Measurements from ENCODE around the gene CCL14.
"Not testable (repeated sequence)": the region's sequence is repeated elsewhere in the genome, so short reads cannot be mapped to it uniquely, and the experiment has no call there.

The CCL14 gene

DNA sequence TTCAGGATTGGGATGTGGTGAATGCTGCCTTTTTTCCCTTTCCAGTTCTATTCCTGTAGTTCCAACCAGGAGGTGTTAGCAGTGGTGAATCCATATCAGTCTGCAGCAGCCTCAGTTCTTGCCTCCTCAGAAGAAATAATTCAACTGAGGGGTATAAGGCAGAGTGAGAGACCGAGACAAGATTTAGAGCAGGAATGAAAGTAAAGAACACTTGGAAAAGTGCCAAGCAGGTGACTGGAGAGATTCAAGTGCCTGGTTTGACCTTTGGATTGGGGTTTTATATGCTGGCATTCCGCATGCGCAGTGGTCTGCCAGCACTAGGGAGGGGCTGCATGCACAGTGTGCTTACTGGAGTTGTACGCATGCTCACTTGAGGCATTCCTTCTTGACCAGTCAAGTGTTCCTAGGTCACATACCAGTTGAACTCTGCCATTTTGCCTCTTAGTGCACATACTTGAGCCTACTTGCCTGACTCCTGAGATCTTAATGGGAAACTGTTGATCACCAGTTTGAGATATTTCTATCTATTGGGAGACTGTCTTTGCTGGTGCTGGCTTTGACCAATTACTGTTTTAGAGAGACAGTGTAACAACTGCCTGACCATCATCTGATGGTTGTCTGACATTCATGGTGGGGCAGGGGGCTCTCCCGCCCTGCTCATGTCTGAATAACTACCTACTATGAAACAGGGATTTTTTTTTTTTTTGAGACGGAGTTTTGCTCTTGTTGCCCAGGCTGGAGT, 15.5 kb upstream of the CCL14 start:
- Mint-ChIP-seq H3K9me3 (no peaks in the 10 kb centered on the region), H3K27me3 (peaks cover 22% of the 10 kb centered on the region), H3K4me1 (peaks cover 11% of the 10 kb centered on the region), H3K27ac (no peak overlapping the region), H3K4me3 (no peak overlapping the region)
- DNase-seq (no peak), ATAC-seq (no peak)

DNA sequence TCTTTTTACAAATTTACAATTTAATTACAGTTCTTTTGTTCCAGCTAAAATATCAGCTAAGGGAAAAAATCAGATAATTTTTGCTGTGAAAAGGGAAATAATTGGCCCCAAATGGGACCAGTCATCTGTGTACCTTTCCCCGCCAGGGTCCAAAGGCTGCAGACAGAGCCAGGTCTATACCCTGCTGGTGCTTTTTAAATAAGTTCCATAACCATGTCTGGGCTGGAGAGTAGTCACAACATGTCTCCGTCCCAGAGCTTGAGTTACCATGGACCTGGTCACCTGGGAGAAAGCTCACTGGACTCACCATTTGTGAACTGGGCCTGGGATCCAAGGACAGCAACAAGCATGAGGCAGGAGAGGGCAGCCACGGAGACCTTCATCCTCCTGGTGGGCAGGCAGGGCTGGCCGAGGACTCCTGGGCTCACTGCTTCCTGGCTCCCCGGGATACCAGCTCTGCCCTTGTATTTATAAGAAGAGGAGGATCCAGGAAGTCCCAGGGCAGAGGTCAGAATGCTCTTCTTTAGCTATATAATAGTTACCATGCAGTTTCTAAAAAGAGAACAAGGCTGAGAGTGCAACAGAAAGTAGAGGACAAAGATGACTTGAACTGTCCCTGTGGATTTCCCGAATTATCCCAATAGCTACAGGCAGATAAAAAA, 14.7 kb upstream of the CCL14 start, which contains the start of gene CCL15:
Gene CCL15, minus strand, starts transcription at position 444 of the 662 bp plus-strand sequence. Its CDS starts 61 bp downstream, at position 383.
- peaks cover 10% of the 10 kb centered on the region for H3K4me1 Mint-ChIP-seq
- ATAC-seq (no peak), DNase-seq (no peak)
- peaks cover 30% of the 10 kb centered on the region for H3K27me3 Mint-ChIP-seq
- H3K4me3 Mint-ChIP-seq: no peak within 1 kb of the TSS
- no peaks in the 10 kb centered on the region for H3K9me3 Mint-ChIP-seq
- peak within 1 kb of the TSS in 1 of 2 donors; percentile 52 for H3K27ac Mint-ChIP-seq

DNA sequence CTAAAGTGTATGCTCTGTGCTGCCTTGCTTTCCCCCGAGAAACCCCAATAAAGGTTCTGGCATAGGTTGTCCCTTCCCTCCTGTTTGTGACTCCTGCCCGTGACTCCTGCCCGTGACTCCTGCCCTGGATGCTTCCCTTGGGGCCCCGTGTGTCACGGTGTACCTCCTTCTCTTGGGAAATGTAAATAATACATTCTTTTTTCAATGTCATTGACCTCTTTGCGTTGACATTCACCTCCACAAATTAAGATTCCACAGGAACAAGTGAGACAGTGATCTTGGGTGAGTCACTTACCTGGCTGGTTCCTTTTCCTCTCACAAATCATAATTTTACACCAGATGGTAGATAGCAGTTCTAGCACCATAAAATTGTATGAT, 14.2 kb upstream of the CCL14 start:
- peaks cover 30% of the 10 kb centered on the region for H3K27me3 Mint-ChIP-seq
- no peak overlapping the region for H3K27ac Mint-ChIP-seq
- ATAC-seq: no peak
- no peaks in the 10 kb centered on the region for H3K9me3 Mint-ChIP-seq
- peaks cover 7% of the 10 kb centered on the region for H3K4me1 Mint-ChIP-seq
- DNase-seq: no peak
- no peak overlapping the region for H3K4me3 Mint-ChIP-seq

DNA sequence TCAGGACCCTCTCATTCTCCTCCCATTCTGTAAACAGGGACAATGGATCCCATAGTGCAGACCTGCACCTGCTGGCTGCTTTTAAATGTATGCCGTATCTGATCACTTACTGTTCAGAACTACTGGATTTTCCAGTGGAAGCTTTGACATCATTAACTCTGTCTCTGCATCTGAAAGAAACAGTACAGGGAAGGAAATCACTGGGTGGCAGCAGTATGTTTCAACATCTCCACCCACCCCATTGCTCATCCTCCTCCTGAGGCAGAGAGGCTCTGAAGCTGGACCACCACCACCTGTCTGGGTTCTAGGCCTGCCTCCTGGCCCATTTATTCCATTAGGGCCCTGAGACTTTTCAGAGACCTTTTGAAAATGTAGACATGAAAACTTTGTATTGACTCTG, 12.2 kb upstream of the CCL14 start:
- ATAC-seq (no peak), DNase-seq (no peak)
- H3K27ac Mint-ChIP-seq: peak overlapping the region in 1 of 2 donors; percentile 27
- no peak overlapping the region for H3K4me3 Mint-ChIP-seq
- H3K9me3 Mint-ChIP-seq: no peaks in the 10 kb centered on the region
- peaks cover 42% of the 10 kb centered on the region for H3K27me3 Mint-ChIP-seq
- no peaks in the 10 kb centered on the region for H3K4me1 Mint-ChIP-seq

DNA sequence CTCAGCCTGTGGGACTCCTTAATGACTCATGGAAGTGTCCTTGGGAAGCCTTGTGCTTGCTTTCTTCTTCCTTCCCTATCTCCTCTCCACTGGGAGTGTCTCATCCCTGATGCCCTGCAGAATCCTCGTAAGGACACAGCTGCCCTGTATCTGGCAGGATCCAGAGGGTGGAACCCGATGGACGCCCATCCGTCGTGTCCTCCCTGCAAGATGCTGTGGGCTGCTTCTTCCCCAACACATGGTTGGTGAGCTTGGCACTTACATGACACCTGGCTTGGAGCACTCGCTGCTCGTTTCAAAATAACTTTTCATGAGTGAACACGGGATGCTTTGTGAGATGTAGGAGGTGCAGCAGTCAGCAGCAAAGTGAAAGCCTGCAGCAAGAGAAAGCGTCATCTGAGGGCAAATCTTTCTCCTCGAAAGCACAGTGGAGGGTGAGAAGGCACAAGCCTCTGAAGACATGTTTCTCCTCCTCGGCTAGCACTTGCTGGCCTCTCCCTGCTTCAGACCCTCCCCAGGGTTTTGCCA, 11.6 kb upstream of the CCL14 start:
- Mint-ChIP-seq H3K4me1 (no peaks in the 10 kb centered on the region), H3K4me3 (no peak overlapping the region), H3K27ac (no peak overlapping the region)

DNA sequence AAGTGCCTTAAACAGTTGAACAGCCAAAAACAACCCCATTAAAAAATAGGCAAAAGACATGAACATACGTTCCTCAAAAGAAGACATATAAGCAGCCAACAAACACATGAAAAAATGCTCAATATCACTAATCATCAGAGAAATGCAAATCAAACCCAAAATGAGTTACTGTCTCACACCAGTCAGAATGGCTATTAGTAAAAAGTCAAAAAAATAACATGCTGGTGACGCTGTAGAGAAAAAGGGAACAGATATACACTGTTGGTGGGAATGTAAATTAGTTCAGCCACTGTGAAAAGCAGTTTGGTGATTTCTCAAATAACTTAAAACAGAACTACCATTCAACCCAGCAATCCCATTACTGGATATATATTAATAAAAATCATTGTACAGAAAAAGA, 8.8 kb upstream of the CCL14 start:
- not testable (repeated sequence) for H3K9me3 Mint-ChIP-seq, DNase-seq, ATAC-seq

More for the DNA sequence above, 11.6 kb upstream of the CCL14 start:
- H3K9me3 Mint-ChIP-seq: no peaks in the 10 kb centered on the region
- DNase-seq (no peak), ATAC-seq (no peak)
- H3K27me3 Mint-ChIP-seq: peaks cover 47% of the 10 kb centered on the region

DNA sequence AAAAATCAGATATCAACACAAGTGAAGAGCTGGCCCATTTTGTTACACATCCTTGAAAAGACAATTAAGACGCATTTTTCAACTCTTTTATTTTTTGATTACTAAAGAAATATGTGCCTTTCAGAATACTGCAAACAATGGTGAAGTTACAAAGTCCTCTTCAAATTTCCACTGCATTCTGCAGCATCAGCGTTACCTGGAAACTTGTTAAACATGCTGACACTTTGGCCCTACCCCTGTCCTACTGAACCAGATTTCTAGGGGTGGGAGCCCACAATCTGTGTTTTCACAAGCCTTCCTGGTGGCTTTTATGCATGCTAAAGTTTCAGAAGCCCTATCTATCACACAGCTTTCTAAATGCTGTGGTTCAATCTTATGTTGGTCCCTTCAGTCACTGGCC, 4.5 kb upstream of the CCL14 start:
- Mint-ChIP-seq H3K27me3 (peaks cover 40% of the 10 kb centered on the region), H3K27ac (no peak overlapping the region), H3K4me1 (no peaks in the 10 kb centered on the region), H3K9me3 (peaks cover 5 to 17% of the 10 kb centered on the region in 2 donors), H3K4me3 (no peak overlapping the region)
- DNase-seq (no peak), ATAC-seq (no peak)

More for the DNA sequence above, 8.8 kb upstream of the CCL14 start:
- peaks cover 53% of the 10 kb centered on the region for H3K27me3 Mint-ChIP-seq
- H3K4me1 Mint-ChIP-seq, H3K27ac Mint-ChIP-seq, H3K4me3 Mint-ChIP-seq: not testable (repeated sequence)

DNA sequence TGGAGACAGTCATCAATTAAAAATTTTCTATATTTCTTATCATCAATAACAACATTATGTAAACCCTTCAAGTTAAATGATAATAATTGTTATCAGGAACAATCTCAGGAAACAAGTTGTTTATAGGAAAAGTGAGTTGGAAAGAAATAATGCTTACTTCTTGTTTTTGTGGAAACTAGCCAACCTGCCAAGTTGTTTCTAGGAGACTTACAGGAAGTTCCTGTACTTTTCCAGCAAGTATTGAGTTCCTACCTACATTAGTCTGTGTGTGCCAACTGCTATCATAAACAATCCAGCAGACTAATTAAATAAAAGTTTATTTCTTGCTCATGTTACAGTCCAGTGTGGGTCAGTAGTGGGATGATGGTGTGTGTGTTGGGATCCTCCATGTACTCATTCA, 1.6 kb upstream of the CCL14 start:
- DNase-seq: no peak
- peaks cover 23% of the 10 kb centered on the region for H3K27me3 Mint-ChIP-seq
- H3K9me3 Mint-ChIP-seq: peaks cover 5 to 17% of the 10 kb centered on the region in 2 donors
- H3K4me1 Mint-ChIP-seq: no peaks in the 10 kb centered on the region
- no peak overlapping the region for H3K27ac Mint-ChIP-seq
- no peak for ATAC-seq
- no peak overlapping the region for H3K4me3 Mint-ChIP-seq

DNA sequence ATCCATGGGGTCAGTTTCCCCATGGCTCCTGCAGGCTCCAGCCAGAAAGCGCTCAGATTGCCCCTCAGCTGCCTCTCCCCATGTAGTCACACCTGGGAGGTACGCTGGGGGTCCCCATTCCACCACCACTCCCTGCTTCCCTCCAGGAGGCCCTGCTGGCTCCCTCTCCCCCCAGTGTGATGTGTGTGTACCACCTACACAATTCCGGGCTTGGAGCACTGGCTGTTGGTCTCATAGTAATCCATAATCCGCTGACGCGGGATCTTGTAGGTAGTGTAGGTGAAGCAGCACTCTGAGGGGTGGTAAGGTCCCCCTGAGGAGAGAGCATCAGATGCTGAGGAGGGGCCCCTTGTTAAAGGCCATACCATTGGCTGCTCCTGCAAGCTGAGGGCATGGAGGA, 2.4 kb downstream of the CCL14 start:
- Mint-ChIP-seq H3K4me3 (no peak overlapping the region), H3K27me3 (no peaks in the 10 kb centered on the region), H3K4me1 (no peaks in the 10 kb centered on the region), H3K9me3 (peaks cover 5 to 8% of the 10 kb centered on the region in 2 donors), H3K27ac (no peak overlapping the region)
- no peak for DNase-seq
- ATAC-seq: no peak

DNA sequence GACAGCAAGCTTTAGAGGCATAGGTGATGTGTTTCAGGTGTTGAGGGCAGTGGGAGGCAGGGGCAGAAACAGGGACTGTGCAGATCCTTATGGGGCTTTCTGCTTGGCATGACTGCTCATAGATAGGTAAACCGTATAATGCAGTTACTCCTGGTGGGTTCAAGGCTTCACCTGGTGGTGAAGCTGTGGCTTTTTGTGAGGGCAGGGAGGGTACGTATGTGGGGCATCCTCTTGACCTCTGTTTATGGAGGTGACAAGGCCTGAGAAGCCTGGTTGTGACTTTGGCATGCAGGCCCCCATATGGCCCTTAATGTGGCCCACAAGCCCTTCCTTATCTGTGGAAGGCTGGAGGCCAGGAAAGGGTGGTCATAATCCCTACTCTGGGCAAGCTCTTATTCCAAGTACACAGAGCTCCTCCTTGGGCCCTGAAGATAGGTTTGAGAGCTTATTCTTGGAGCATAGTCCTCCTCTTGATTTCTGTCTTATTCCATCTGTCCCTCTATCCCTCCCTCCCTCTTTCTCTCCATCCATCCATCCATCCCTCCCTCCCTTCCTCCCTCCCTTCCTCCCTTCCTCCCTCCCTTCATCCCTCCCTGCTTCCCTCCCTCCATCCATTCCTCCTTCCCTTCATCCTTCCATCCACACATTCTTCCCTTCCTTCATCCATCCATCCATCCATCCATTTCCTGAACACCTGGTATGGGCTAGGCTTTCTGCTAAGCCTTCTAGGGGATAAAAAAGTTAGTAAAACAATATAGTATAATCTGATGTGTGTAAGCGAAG, 3.9 kb downstream of the CCL14 start:
- no peak overlapping the region for H3K4me3 Mint-ChIP-seq
- DNase-seq (no peak), ATAC-seq (no peak)
- peaks cover 7% of the 10 kb centered on the region for H3K27me3 Mint-ChIP-seq
- H3K27ac Mint-ChIP-seq: peak overlapping the region in 1 of 2 donors; percentile 78
- H3K4me1 Mint-ChIP-seq: no peaks in the 10 kb centered on the region
- H3K9me3 Mint-ChIP-seq: no peaks in the 10 kb centered on the region

DNA sequence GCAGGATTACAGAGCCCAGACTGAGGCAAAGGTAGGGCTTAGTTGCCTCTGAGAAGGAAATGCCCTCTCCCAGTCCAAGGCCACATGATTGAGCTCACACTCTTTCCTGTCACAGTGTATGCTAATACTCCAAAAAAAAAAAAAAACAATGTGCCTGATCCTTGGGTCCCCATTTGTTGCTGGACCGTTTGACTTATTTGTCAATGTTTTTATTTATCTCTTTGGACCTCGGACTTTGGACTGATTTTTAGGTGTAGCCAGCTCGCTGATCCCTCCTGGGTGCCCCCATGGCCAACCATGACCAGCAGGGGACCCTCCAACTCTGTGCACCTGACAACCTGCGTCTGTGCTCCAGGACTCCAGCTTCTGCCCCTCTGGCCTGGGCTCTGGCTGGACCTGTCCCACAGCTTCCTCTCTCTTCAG, 4.6 kb downstream of the CCL14 start:
- Mint-ChIP-seq H3K27ac (peak overlapping the region in 1 of 2 donors; percentile 78), H3K4me3 (no peak overlapping the region)
- no peak for ATAC-seq

DNA sequence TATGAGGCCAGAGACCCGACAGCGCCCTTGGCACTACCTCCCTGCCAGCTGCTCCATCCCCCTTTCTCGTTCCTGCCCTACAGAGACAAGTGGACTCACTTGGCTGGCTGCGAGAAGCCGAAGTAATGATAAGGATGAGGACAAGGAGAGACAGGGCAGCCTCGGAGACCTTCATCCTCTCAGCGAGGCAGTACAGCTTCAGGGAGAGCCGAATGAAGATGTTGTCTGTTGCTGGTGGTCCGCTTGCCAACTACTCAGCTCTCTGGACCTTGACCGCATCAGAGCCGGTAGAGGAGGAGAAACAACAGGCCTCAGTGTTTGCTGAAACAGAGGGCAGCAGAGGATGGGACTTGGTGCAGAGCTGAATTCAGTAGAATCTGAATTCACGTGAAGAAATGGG, 5.3 kb downstream of the CCL14 start, which contains the start of gene CCL16:
Gene CCL16, minus strand, starts transcription at position 252 of the 400 bp plus-strand sequence. Its CDS starts 77 bp downstream, at position 175.
- Mint-ChIP-seq H3K4me3 (no peak within 1 kb of the TSS), H3K9me3 (no peaks in the 10 kb centered on the region), H3K4me1 (no peaks in the 10 kb centered on the region), H3K27me3 (peaks cover 8% of the 10 kb centered on the region), H3K27ac (peak within 1 kb of the TSS in 1 of 2 donors; percentile 78)
- DNase-seq (no peak), ATAC-seq (no peak)

More for the DNA sequence above, 4.6 kb downstream of the CCL14 start:
- Mint-ChIP-seq H3K4me1 (no peaks in the 10 kb centered on the region), H3K27me3 (peaks cover 8% of the 10 kb centered on the region), H3K9me3 (no peaks in the 10 kb centered on the region)
- peak in 1 of 2 donors; percentile 12 for DNase-seq

DNA sequence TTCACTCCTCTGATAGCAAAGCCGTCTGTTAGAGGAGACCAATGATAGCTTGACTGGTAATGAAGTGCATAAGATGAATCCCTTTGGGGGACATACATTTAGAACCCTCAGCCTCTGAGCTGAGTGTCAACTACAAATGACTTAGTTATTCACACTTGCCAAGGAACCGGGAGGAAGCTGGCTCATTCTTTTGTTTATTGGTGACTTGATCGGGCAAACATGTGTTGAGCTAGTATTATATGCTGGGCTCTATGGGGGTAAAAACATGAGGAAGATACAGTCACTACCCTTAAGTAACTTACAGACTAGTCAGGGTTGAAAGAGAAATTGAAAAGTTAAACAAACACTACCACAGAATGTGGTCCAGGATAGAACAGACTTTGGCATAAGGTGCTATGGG, 8.2 kb downstream of the CCL14 start:
- Mint-ChIP-seq H3K4me1 (no peaks in the 10 kb centered on the region), H3K27ac (no peak overlapping the region), H3K27me3 (peaks cover 8% of the 10 kb centered on the region), H3K4me3 (no peak overlapping the region), H3K9me3 (no peaks in the 10 kb centered on the region)
- no peak for ATAC-seq
- DNase-seq: no peak

DNA sequence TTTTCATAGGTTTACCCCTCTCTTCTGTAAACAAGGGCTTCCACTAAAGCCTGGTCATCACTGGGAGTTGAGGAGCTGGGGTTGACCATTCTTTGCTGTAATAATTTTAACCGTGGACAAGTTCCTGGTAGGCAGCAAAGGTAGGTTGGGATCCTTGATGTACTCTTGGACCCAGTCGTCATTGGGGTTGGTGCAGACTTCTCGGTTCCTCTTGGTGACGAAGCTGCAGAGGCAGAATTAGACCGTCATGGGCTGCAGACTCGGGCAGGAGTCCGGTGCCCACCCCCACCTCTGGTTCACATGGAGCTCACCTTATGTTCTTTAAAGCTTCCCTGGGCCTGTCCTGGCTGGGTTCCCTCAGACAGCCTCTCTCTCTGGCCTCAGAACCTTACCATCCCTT, 9.0 kb downstream of the CCL14 start:
- H3K27ac Mint-ChIP-seq: no peak overlapping the region
- H3K4me3 Mint-ChIP-seq: no peak overlapping the region
- peaks cover 8% of the 10 kb centered on the region for H3K27me3 Mint-ChIP-seq

More for the DNA sequence above, 9.0 kb downstream of the CCL14 start:
- ATAC-seq (no peak), DNase-seq (no peak)
- Mint-ChIP-seq H3K9me3 (no peaks in the 10 kb centered on the region), H3K4me1 (no peaks in the 10 kb centered on the region)

Data from stimulated activated naive CD8-positive, alpha-beta T cell treated with anti-CD3 and anti-CD28 coated beads, Interleukin-15, amount 100 ng/mL, for 72 hours (primary cell).